CD4-positive, alpha-beta memory T cell (primary cell): Measurements from ENCODE around the gene UIMC1. TPM values are rescaled to one million over a fixed set of nuclear protein-coding genes. Genes with fewer than 3 reads are reported as not detected.
A peak's percentile ranks its signal among the peaks of the same experiment; 100 is the strongest.

Experiments
- CTCF ChIA-PET: fragments of 350-600 bp; sonication (Branson Sonifier 250); formaldehyde crosslinking; loops from one replicate; lab custom pipeline; 2021; ENCODE audit warnings: inconsistent platforms; ENCODE audit not compliant: partially characterized antibody; lab: Charles Lee
- POLR2A ChIA-PET: fragments of 350-600 bp; sonication (Branson Sonifier 250); formaldehyde crosslinking; loops from one replicate; lab custom pipeline; 2021; ENCODE audit not compliant: partially characterized antibody; lab: Charles Lee
- DNase-seq, 5 donors: peaks; one replicate each; pipeline versions ENCODE4 v3.0.0 to v3.0.0-alpha.2; 2020 to 2022; ENCODE audit warnings: mixed read lengths in 1 of 5
- H3K27ac ChIP-seq: one replicate; pipeline ENCODE4 v1.7.0; 2013; ENCODE audit warnings: low read depth, low read length
- H3K27me3 ChIP-seq: 2 replicates; pipeline ENCODE4 v1.7.0; 2013; ENCODE audit warnings: mild to moderate bottlenecking, low read length, moderate library complexity; ENCODE audit not compliant: insufficient read depth
- H3K36me3 ChIP-seq: 2 replicates; pipeline ENCODE4 v1.7.0; 2013; ENCODE audit warnings: mild to moderate bottlenecking, low read length, moderate library complexity; ENCODE audit not compliant: insufficient read depth
- H3K4me1 ChIP-seq: 2 replicates; pipeline ENCODE4 v1.7.0; 2013; ENCODE audit warnings: mild to moderate bottlenecking, low read length, moderate library complexity; ENCODE audit not compliant: insufficient read depth
- H3K4me3 ChIP-seq, 2 donors: one replicate each; pipeline ENCODE4 v1.7.0; 2013; ENCODE audit warnings: low read length in 2 of 2, mild to moderate bottlenecking in 1 of 2
- H3K9me3 ChIP-seq, 2 donors: one replicate each; pipeline ENCODE4 v1.7.0; 2013; ENCODE audit warnings: low read length in 2 of 2, control low read depth in 1 of 2; ENCODE audit not compliant: control insufficient read depth in 1 of 2
- H3K27ac Mint-ChIP-seq, 7 donors: one replicate each; pipeline ENCODE4 v1.8.0; 2020 to 2021; ENCODE audit warnings: mixed read lengths in 7 of 7, mild to moderate bottlenecking in 6 of 7, inconsistent platforms in 3 of 7, moderate library complexity in 3 of 7
- H3K27me3 Mint-ChIP-seq, 2 donors: one replicate each; pipeline ENCODE4 v1.8.0; 2020 to 2021; ENCODE audit warnings: mixed read lengths in 2 of 2
- H3K36me3 Mint-ChIP-seq, 2 donors: one replicate each; pipeline ENCODE4 v1.8.0; 2020 to 2021; ENCODE audit warnings: mixed read lengths in 2 of 2, inconsistent platforms in 1 of 2, mild to moderate bottlenecking in 1 of 2
- H3K4me1 Mint-ChIP-seq, 4 donors: one replicate each; pipeline ENCODE4 v1.8.0; 2020 to 2021; ENCODE audit warnings: mixed read lengths in 4 of 4, mild to moderate bottlenecking in 1 of 4
- H3K4me3 Mint-ChIP-seq, 8 donors: one replicate each; pipeline ENCODE4 v1.8.0; 2020 to 2021; ENCODE audit warnings: mixed read lengths in 8 of 8, mild to moderate bottlenecking in 7 of 8, moderate library complexity in 6 of 8, inconsistent platforms in 3 of 8
- H3K9me3 Mint-ChIP-seq, 8 donors: one replicate each; pipeline ENCODE4 v1.8.0; 2020 to 2021; ENCODE audit warnings: mixed read lengths in 8 of 8, mild to moderate bottlenecking in 5 of 8, inconsistent platforms in 3 of 8, moderate library complexity in 1 of 8
- intact Hi-C: fragments of 100-400 bp; cut with micrococcal nuclease; formaldehyde crosslinking; loops from one replicate; pipeline ENCODE4 v1.15.1; 2023
- polyA plus RNA-seq, 2 donors: library from polyadenylated mRNA; unstranded; fragments of 300-500 nt; fragmentation: Illumina TruSeq; gene quantifications; one replicate each; pipeline ENCODE4 v1.2.3, GENCODE V29; 2021
- total RNA-seq, 2 experiments: library from RNA; stranded (reverse); gene quantifications; one replicate each; pipeline ENCODE4 v1.2.3, GENCODE V29; 2021

UIMC1 gene
- total and polyA plus RNA-seq, 4 experiments from 2014 or later: 16.7 to 61.7 (median 41.2) TPM

- peaks cover 42% of the 10 kb centered on the region for H3K36me3 ChIP-seq
- ChIA-PET CTCF (interaction anchor here (1.1 to 2.3 kb wide), 2 partner anchors 29 to 242 kb away, joined by 3 to 7 read pairs; no protein-coding TSS in a partner anchor), POLR2A (no interaction called here)
- Mint-ChIP-seq H3K4me1 (peaks cover 7 to 26% (median 15%) of the 10 kb centered on the region in 4 donors), H3K27ac (peak overlapping the region in 1 of 7 donors; percentile 48), H3K9me3 (no peaks in the 10 kb centered on the region), H3K36me3 (peaks cover 39 to 49% of the 10 kb centered on the region in 2 donors), H3K27me3 (no peaks in the 10 kb centered on the region), H3K4me3 (no peak overlapping the region)
- H3K27ac ChIP-seq: no peak overlapping the region
- intact Hi-C loops: no loop called here
- DNase-seq: no peak
- H3K4me1 ChIP-seq: peaks cover 10% of the 10 kb centered on the region
- no peaks in the 10 kb centered on the region for H3K9me3 ChIP-seq
- H3K27me3 ChIP-seq: no peaks in the 10 kb centered on the region
- H3K4me3 ChIP-seq: no peak overlapping the region
Observed at GRCh38 chr5:176902911-176903664, 103.5 kb downstream of the UIMC1 start.

GRCh38 chr5:176902102-176902814, 104.3 kb downstream of the UIMC1 start:
- Mint-ChIP-seq H3K4me3 (no peak overlapping the region), H3K27ac (peak overlapping the region in 3 of 7 donors; percentile 11 to 25 (median 22)), H3K4me1 (peaks cover 7 to 26% (median 15%) of the 10 kb centered on the region in 4 donors), H3K27me3 (no peaks in the 10 kb centered on the region), H3K9me3 (no peaks in the 10 kb centered on the region), H3K36me3 (peaks cover 34 to 44% of the 10 kb centered on the region in 2 donors)
- Histone ChIP-seq H3K4me3 (no peak overlapping the region), H3K9me3 (no peaks in the 10 kb centered on the region), H3K27ac (no peak overlapping the region), H3K36me3 (peaks cover 34% of the 10 kb centered on the region), H3K27me3 (no peaks in the 10 kb centered on the region), H3K4me1 (peaks cover 10% of the 10 kb centered on the region)
- intact Hi-C loops: no loop called here
- DNase-seq: no peak
- POLR2A ChIA-PET: no interaction called here
- CTCF ChIA-PET: interaction anchor here (1.1 to 2.3 kb wide), 2 partner anchors 30 to 241 kb away, joined by 3 to 7 read pairs; no protein-coding TSS in a partner anchor

- Mint-ChIP-seq H3K27me3 (no peaks in the 10 kb centered on the region), H3K27ac (peak overlapping the region in 3 of 7 donors; percentile 8 to 62 (median 25)), H3K4me3 (no peak overlapping the region), H3K9me3 (no peaks in the 10 kb centered on the region), H3K4me1 (peaks cover 7 to 26% (median 15%) of the 10 kb centered on the region in 4 donors), H3K36me3 (peaks cover 32 to 37% of the 10 kb centered on the region in 2 donors)
- Histone ChIP-seq H3K9me3 (no peaks in the 10 kb centered on the region), H3K36me3 (peaks cover 26% of the 10 kb centered on the region), H3K4me1 (peaks cover 10% of the 10 kb centered on the region), H3K4me3 (no peak overlapping the region), H3K27ac (no peak overlapping the region), H3K27me3 (no peaks in the 10 kb centered on the region)
- ChIA-PET CTCF (interaction anchor here (2.3 kb wide), 1 partner anchor 241 kb away, joined by 7 read pairs; no protein-coding TSS in a partner anchor), POLR2A (no interaction called here)
- DNase-seq: no peak
- intact Hi-C loops: no loop called here
Observed at GRCh38 chr5:176901260-176902101, 105.1 kb downstream of the UIMC1 start.

- peak overlapping the region in 1 of 7 donors; percentile 62 for H3K27ac Mint-ChIP-seq
- Histone ChIP-seq H3K27ac (no peak overlapping the region), H3K9me3 (no peaks in the 10 kb centered on the region), H3K36me3 (peaks cover 20% of the 10 kb centered on the region), H3K27me3 (no peaks in the 10 kb centered on the region), H3K4me3 (no peak overlapping the region), H3K4me1 (peaks cover 10% of the 10 kb centered on the region)
- no peak for DNase-seq
- intact Hi-C loops: no loop called here
- peaks cover 25 to 30% of the 10 kb centered on the region in 2 donors for H3K36me3 Mint-ChIP-seq
- H3K4me1 Mint-ChIP-seq: peaks cover 7 to 26% (median 15%) of the 10 kb centered on the region in 4 donors
- H3K4me3 Mint-ChIP-seq: peak overlapping the region in 1 of 8 donors; percentile 21
- POLR2A ChIA-PET: no interaction called here
- H3K27me3 Mint-ChIP-seq: no peaks in the 10 kb centered on the region
- H3K9me3 Mint-ChIP-seq: no peaks in the 10 kb centered on the region
- CTCF ChIA-PET: interaction anchor here (2.3 kb wide), 1 partner anchor 240 kb away, joined by 7 read pairs; no protein-coding TSS in a partner anchor
Observed at GRCh38 chr5:176900780-176901204, 105.8 kb downstream of the UIMC1 start.

GRCh38 chr5:176899946-176900779, 106.4 kb downstream of the UIMC1 start:
- CTCF ChIA-PET: no interaction called here
- Histone ChIP-seq H3K27ac (no peak overlapping the region), H3K4me1 (peaks cover 10% of the 10 kb centered on the region), H3K27me3 (no peaks in the 10 kb centered on the region), H3K36me3 (peaks cover 13% of the 10 kb centered on the region), H3K4me3 (no peak overlapping the region), H3K9me3 (no peaks in the 10 kb centered on the region)
- H3K9me3 Mint-ChIP-seq: no peaks in the 10 kb centered on the region
- peaks cover 19 to 23% of the 10 kb centered on the region in 2 donors for H3K36me3 Mint-ChIP-seq
- peaks cover 7 to 26% (median 15%) of the 10 kb centered on the region in 4 donors for H3K4me1 Mint-ChIP-seq
- POLR2A ChIA-PET: no interaction called here
- DNase-seq: no peak
- intact Hi-C loops: no loop called here
- H3K27ac Mint-ChIP-seq: peak overlapping the region in 2 of 7 donors; percentile 2 to 18
- H3K4me3 Mint-ChIP-seq: no peak overlapping the region
- no peaks in the 10 kb centered on the region for H3K27me3 Mint-ChIP-seq

- H3K27me3 Mint-ChIP-seq: no peaks in the 10 kb centered on the region
- no peak for DNase-seq
- Histone ChIP-seq H3K27ac (no peak within 1 kb of the TSS), H3K4me1 (peaks cover 10% of the 10 kb centered on the region), H3K27me3 (no peaks in the 10 kb centered on the region), H3K36me3 (peaks cover 8% of the 10 kb centered on the region), H3K4me3 (no peak within 1 kb of the TSS), H3K9me3 (no peaks in the 10 kb centered on the region)
- POLR2A ChIA-PET: no interaction called here
- peak within 1 kb of the TSS in 3 of 7 donors; percentile 2 to 38 (median 18) for H3K27ac Mint-ChIP-seq
- CTCF ChIA-PET: interaction anchor here (1.0 kb wide), 1 partner anchor 239 kb away, joined by 3 read pairs; no protein-coding TSS in a partner anchor
- peaks cover 7 to 26% (median 15%) of the 10 kb centered on the region in 4 donors for H3K4me1 Mint-ChIP-seq
- intact Hi-C loops: no loop called here
- H3K4me3 Mint-ChIP-seq: no peak within 1 kb of the TSS
- H3K36me3 Mint-ChIP-seq: peaks cover 13 to 17% of the 10 kb centered on the region in 2 donors
- no peaks in the 10 kb centered on the region for H3K9me3 Mint-ChIP-seq
Observed at GRCh38 chr5:176899296-176899891, 107.2 kb downstream of the UIMC1 start, which contains the start of gene HK3. Gene HK3 (minus strand): TSS chr5:176899346. CDS start chr5:176896159, 3,187 bp downstream.
